Measurements from ENCODE around the gene EHHADH.

Gene EHHADH

GRCh38 chr3:185197068-185197467, 56.8 kb downstream of the EHHADH start:
- no peak for DNase-seq (ENCODE audit: low spot score)

GRCh38 chr3:185195652-185196051, 58.2 kb downstream of the EHHADH start:
- no peak for DNase-seq (ENCODE audit: low spot score)

GRCh38 chr3:185188816-185189215, 65.0 kb downstream of the EHHADH start:
- DNase-seq (ENCODE audit: low spot score), result no peak

- no peak for DNase-seq (ENCODE audit: low spot score)
These were observed 66.5 kb downstream of the EHHADH start for GRCh38 chr3:185187391-185187790.

GRCh38 chr3:185176750-185177359, 77.0 kb downstream of the EHHADH start:
- DNase-seq (ENCODE audit: low spot score), result peak; percentile 54

GRCh38 chr3:185175370-185175987, 78.4 kb downstream of the EHHADH start:
- peak; percentile 36 for DNase-seq (ENCODE audit: low spot score)

- DNase-seq (ENCODE audit: low spot score), result no peak
These were observed 81.5 kb downstream of the EHHADH start for GRCh38 chr3:185172086-185173049.

GRCh38 chr3:185164428-185165217, 89.2 kb downstream of the EHHADH start:
- DNase-seq (ENCODE audit: low spot score), result no peak

- no peak for DNase-seq (ENCODE audit: low spot score)
These were observed 91.2 kb downstream of the EHHADH start for GRCh38 chr3:185162634-185163033.

GRCh38 chr3:185161761-185162160, 92.1 kb downstream of the EHHADH start:
- DNase-seq (ENCODE audit: low spot score), result no peak

GRCh38 chr3:185157347-185157746, 96.5 kb downstream of the EHHADH start:
- no peak for DNase-seq (ENCODE audit: low spot score)

- DNase-seq (ENCODE audit: low spot score), result no peak
These were observed 98.2 kb downstream of the EHHADH start for GRCh38 chr3:185155678-185156077.

GRCh38 chr3:185153861-185154629, 99.8 kb downstream of the EHHADH start:
- peak; percentile 49 for DNase-seq (ENCODE audit: low spot score)

GRCh38 chr3:185153171-185153771, 100.6 kb downstream of the EHHADH start:
- peak; percentile 88 for DNase-seq (ENCODE audit: low spot score)

- peak; percentile 79 for DNase-seq (ENCODE audit: low spot score)
These were observed 101.3 kb downstream of the EHHADH start, which contains the start of gene C3orf70 for GRCh38 chr3:185152410-185153170. TSS of gene C3orf70 (minus strand) at chr3:185153060. CDS start at chr3:185152823, 237 bp downstream.

GRCh38 chr3:185151964-185152409, 101.9 kb downstream of the EHHADH start:
- DNase-seq (ENCODE audit: low spot score), result no peak

- DNase-seq (ENCODE audit: low spot score), result no peak
These were observed 102.5 kb downstream of the EHHADH start for GRCh38 chr3:185151101-185151963.

GRCh38 chr3:185150561-185150960, 103.3 kb downstream of the EHHADH start:
- no peak for DNase-seq (ENCODE audit: low spot score)

GRCh38 chr3:185149591-185149990, 104.3 kb downstream of the EHHADH start:
- DNase-seq (ENCODE audit: low spot score), result no peak
